GM19455 (cell line): Measurements from ENCODE around the gene IGSF9B.

Source experiments
- ATAC-seq: cut with Tn5 transposase; IDR thresholded peaks from one replicate; pipeline ENCODE4 v1.9.1; 2021; ENCODE audit not compliant: unreplicated experiment

IGSF9B gene

DNA sequence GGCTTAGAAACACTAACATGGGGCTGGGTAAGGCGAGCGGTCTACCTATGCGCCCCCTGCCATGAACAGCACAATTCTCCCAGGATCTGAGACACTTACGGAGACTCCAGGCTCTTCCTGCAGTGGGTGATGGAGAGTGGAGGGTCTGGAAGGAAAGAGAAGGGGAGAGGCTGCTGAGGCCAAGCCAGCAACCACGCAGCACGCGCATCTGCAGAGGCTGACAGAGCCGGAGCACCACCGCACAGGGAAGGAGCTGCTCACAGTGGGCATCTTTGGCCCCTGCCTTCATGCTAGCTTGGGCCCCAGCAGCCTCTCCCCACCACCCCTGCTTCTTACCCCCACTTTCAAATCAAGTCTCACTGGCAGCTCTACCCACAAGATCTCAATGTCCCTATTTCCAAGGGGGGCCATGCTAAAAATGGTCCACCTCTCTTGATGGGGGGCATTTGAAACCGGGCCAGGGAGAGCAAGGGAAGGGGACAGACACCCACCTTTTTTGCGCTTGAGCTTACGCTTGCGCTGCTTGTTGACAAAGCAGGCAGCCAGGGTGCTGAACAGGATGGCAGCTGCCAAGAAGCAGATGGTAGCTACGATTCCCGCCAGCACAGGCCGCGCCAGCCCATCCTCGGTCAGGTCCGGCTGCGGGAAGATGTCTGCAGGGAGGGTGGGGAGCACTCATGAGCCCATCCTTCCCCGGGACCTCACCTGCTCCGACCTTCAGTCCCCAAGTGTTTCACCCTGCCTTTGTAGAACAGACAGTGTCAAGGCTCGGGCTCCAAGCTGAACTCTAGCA lies 34.5 kb downstream of the IGSF9B start:
- no peak for ATAC-seq

DNA sequence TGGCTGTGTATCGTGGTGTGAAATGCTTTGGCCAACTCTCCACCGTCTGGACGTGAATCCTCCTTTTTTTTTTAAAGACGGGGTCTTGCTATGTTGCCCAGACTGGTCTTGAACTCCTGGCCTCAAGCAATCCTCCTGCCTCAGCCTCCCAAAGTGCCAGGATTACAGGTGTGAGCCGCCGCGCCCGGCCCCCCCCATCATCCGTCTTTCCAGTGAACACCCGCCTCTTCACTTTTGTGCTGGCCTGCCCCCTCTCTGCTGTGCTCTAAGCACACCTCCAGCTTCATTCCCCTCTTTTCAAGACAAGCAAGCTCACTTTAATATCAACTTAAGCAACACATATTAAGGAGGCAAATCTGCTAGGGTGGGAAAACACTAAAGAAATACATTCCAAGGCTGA lies 35.3 kb downstream of the IGSF9B start:
- no peak for ATAC-seq

DNA sequence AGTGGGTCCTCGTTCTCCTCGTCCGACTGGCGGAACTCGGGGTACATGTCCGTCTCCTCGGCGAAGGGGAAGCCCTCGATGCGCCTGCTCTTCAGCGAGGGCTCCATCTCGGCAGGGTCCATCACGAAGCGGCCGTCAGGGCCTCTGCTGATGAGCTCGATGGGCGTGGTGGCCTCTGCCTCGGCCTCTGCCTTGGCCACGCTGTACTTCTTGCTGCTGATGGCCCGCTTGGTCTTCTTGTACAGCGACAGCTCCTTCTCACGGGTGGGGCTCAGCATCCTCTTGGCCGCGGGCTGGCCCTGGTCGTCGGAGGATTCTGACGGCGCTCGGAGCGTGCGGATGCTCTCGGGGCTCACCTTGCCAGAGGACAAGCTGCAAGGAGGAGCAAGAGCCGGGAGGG lies 35.7 kb downstream of the IGSF9B start:
- no peak for ATAC-seq

DNA sequence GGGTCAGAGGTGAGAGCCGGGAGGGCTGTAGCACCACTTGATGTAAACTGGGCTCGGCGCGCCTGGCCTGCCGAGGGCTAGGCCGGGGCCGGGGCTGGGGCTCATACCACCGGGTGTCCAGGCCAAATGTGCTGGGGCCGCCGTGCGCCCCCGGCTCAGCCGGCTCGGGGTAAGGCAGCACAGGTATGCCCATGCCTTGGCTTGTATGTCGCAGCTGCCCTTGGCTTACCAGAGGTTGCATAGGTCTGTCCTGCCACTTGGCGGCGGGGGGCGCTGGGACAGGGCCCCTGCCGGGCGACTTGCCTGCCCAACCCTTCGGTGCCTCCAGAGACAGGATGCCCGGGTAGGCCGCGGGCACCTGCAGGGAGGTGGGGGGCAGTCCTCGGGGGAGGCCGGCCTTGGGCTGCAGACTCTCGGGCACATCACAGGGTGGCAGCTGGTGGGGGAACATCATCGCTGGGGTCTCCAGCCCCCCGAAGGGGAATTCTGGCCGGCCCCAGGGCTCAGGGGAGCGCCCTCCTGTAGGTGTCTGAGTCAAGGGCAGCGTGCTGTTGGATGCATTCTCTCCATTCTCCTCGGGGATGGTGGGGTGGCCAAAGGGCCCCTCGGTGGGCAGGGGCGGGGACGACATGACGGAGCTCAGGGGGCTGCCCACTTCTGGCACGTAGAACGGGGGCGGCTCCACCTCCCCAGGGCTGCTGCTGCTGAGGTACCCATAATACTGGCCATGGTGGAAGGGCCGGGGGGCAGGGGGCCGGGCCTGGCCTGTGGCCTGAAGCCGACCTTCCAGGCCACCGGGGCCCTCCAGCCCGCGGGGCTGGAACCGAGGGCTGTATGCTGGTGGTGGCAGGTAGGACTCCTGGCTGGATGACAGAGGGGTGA lies 36.4 kb downstream of the IGSF9B start:
- ATAC-seq: no peak

DNA sequence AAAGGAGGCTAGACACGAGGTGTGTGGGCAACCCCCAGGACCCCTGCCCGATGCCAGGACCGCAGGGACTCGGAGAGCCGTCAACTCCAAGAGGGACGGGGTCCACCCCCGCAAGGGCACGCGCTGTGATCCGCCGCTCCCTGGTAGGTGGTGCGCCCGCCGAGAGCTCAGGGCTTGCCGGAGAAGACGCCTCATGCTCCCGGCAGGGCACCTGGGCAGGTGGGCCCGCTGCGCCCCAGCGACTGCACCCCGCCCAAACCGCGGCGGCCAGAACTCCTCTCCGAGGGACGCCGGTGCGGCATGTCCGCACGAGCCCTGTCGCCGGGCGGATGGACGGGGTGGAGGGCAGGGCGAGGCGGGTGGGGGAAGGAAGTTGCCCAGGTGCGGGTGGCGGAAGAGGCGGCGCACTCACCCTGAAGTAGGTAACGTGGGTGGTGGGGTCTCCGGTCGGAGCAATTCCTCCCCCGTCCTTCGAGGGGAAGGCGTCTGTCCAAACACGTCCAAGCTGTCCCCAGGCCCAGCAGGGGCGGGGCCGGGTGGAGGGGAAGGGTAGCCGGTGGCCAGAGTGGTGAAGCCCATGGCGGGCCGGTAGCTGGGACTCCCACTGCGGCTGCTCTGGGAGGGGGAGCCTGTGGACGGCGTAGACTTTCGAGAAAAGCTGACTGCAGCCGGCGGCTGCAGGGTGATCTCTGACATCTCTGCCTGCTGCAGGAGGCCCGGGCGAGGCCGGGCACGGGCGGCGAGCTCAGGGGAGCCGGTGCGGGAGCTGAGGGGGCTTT lies 37.2 kb downstream of the IGSF9B start:
- ATAC-seq: no peak

DNA sequence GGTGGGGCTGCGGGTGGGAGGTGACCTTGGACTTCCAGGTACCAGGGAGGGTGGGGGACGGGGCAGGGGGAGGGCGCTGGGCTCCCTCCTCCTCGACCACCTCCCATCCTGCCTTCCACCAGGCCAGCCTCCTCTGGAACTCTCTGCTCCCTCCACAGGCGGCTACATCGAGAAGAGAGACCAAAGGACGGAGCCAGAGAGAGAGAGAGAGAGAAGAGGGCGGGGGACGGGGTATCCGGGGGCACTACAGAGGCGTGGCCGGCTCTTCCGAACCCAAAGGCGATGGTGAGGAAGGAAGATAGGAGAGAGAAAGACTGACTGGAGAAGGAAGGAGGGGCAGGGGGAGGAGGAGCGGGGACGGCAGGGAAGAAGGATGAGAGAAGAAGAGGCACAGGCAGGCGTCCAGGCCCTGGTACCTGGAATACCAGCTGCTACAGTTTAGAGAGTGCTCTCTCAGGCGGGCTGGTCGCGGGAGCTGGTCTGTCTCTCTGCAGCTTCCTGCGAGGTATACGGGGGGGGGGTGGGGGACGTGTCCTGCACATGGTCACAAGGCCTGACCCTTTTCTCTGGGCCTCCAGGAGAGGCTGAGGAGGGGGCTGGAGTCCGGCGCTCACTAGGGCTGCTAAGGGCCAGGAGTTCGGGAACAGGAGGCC lies 38.0 kb downstream of the IGSF9B start:
- ATAC-seq: no peak

DNA sequence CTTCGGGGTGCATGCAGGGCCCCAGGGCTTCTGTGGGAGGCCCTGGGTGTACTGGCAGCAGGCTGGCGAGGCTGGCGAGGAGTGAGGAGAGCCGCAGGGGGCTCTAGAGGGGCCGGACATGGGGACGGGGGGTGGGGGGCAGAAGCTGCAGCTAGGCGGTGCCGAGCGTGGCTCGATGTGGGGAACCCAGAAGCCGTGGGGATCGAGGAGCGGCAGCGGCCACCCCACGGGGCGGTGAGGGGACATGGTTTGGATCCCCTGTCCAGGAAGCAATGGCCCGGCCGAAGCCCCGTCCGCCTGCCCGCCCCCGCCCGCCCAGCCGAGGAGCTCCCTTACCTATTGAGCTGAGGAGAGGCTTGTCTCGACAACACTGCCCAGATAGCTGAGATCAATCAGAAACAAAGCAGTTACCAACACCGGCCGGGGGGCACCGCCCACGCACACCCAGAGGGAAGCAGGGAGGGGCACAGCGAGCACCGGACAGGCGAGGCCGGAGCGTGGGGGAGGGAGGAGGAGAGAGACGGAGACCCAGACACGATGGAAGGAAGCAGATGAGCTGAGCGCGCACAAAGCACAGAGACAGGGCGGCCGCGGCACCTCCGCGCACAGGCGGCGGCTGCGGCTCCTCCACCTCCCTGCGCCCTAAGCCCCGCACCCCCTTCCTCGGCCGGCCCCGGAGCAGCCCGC lies 38.7 kb downstream of the IGSF9B start:
- no peak for ATAC-seq

DNA sequence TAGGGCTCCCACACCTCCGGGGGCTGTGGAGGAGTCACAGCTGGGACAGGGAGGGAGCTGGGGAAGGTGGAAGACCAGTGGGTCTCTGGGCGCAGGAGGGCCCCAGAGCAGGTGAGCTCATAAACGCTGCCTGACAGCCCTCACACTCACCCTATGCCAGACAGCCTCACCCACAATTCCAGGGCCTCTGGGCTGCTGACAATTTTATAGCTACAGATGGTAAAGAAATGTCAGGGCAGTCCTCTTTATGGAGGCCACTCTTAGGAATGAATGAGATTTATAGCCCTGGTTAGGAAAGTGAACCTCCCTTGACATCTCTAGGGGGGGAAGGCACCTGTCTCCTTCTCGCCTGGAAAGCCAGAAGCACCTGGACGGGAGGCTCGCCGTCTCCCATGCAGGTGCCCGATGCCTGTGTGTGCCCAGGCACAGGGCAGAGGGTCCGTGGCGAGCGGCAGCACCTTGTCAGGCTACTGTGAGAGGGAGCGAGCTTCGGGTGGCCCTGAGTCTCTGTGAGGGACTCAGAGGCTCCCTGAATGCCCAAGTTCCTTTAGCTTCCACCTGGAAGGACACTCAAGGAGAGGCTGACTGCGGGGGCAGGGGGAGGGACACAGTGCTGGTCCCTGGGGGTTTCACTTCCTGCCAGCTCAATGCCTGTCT lies 39.9 kb downstream of the IGSF9B start:
- no peak for ATAC-seq

DNA sequence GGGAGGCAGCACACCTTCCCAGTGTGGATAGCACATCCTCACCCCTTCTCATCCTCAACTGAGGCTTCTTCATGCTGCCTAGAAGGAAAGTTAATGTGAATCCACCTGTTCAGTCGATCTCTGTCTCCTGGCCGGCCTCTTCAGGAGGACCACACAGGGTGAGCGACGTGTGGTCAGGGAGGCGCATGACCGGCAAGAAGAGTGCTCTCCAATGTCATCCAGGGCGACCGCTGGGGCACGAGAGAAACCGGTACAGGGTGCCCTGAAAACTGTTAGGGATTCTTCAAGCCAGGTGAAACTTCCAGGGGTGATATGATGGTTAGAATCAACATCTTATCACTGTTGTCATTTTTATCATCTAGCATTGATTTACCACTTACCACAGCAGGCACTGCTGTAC lies 43.0 kb downstream of the IGSF9B start:
- no peak for ATAC-seq

DNA sequence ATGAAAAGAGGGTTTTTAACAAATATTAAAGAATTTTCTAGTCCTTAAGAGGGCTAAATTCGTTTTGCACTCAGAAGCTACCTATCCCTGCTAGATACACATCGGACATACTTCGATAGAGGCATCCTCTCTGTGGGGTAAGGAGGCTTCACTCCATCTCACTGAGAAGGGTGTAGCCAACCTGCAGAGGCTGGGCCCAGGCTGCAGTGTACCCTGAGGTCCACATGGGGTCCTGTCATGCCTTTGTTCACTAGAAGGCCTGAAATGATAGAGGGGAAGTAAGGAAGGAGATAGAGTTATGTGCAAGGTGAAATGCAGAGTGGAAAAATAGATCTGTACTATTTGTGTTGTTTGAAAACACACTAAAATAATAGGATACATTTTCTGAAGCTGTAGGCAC lies 45.6 kb downstream of the IGSF9B start:
- ATAC-seq: no peak

DNA sequence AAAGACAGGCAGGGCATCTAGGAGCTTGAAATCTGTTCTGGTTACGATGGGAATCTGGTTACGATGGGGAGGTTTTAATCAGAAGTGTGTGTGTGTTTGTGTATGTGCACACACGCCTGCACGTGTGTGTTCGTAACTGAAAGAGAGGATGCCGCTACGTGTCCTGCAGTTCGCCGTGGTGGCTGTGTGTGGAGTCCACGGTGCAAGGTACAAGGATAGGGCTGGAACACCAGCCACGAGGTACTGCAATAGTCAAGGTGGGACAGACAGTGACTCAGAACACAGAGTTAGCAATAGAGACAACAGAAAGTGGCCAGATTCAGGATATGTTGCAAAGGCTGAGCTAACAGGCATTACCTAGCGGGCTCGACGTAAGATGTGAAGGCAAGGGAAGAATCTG lies 46.7 kb downstream of the IGSF9B start:
- ATAC-seq: no peak

DNA sequence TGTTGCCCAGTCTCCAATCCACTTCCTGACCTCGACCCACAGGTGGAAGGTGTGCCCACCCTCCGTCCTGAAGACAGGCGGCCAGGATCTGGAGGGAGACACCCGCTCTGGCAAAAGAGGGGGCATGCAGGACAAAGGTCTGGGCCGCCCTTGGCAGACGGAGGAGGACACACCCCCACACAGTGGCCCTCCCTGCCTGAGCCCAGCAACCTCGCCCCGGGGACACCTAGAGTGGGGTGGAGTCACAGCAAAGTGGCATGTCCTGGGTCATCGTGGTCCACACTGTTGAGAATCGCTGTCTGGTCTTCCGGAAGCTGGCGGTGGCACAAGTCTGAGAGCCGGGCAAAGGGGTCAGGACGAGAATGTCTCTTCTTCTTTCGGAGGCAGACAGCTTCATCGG lies 47.9 kb downstream of the IGSF9B start:
- no peak for ATAC-seq

DNA sequence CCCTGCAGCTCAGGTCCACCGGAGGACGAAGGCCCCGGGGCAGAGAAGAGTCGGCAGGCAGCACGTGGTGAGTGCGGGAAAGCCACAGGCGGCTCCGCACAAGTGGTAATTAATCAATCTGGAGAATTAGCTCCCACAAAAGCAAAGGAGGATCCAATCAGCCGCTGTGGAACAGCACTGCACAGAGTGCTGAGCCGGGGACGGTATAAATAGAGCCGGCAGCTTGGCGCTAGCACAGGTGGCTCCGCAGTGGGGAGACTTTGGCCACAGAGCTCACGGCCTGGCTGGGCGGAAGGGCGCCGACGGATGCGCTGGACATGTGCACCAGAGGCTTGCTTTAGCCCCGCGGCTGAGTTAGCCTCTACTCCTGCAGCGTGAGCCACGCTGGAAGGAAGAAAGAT lies 48.9 kb downstream of the IGSF9B start:
- ATAC-seq: no peak

DNA sequence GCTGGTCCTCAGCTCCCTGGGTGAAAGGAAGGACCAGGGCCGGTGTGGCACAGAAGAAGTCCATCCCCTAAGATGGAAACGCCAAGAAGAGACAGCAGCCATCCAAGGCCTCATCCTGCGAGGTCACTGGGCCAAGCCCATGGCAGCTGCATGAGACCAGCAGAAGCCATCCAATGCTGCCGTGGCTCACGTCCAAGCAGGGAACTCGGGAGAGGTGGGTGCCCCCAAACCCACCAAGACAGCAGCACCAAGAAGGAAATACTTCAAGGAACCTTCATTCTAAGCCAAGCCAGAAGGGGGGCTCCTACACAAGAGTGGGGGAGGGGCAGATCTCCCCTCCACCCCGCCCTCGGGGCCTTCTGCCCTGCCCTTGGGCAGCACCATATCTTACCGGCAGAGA lies 49.6 kb downstream of the IGSF9B start:
- no peak for ATAC-seq

DNA sequence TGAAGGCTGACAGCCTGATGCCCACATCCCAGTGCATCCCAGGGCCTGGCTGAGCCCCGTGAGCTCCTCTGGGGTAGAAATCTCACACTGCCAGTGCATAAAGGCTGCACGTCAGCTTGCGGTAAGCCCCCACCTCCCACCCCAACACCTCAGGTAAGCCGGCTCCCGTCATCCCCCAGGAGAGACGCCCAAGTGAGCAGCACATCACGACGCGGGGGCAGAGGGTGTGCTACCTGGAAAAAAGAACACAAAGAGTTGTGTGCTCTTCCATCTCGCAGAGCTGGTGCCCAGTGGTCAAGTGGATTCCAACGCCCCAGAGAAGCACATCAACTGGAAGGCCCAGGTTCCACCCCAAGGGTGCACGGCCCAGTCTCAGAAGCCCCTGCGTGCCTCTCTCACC lies 50.0 kb downstream of the IGSF9B start:
- ATAC-seq: no peak

DNA sequence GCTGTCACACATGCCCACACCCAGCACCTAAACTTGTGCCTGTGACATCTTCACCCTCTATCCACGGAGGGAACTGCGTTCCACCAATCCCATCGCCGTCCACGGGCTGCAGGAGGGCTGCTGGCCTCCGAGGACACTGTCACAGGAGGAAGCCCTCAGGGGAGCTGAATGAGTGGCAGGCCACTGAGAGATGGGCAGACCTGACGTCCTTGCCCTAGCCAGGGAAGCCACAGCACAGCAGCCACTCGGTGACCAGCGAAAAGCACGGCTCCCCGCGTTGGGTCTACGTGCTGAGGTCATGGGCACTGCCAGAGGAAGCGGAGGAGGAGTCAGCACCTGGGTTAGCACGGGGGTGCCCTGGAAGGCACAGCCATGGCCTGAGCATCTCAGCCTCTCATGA lies 50.5 kb downstream of the IGSF9B start:
- no peak for ATAC-seq

DNA sequence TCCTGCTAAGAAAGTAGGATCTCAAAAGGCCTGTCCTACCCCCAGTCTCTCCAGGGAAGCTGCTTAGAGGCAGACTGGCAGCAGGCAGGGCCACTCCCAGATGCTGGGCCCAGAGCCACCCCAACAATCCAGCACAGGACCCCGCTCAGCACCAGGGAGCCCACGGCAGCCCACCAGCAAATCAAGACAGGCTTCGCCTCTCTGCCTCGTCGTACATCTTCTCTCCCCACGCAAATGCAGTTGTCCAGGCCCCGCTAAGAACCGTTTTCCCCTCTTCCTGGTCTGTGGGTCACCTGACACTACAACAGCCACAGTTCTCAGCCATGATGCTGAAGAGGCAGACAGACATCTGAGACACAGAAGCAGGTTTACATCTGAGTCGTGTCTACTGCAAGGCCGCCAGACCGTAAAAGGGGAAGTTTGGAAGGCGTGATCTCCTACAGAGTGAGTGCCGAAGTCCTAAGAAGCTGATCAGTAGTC lies 51.1 kb downstream of the IGSF9B start:
- ATAC-seq: no peak

DNA sequence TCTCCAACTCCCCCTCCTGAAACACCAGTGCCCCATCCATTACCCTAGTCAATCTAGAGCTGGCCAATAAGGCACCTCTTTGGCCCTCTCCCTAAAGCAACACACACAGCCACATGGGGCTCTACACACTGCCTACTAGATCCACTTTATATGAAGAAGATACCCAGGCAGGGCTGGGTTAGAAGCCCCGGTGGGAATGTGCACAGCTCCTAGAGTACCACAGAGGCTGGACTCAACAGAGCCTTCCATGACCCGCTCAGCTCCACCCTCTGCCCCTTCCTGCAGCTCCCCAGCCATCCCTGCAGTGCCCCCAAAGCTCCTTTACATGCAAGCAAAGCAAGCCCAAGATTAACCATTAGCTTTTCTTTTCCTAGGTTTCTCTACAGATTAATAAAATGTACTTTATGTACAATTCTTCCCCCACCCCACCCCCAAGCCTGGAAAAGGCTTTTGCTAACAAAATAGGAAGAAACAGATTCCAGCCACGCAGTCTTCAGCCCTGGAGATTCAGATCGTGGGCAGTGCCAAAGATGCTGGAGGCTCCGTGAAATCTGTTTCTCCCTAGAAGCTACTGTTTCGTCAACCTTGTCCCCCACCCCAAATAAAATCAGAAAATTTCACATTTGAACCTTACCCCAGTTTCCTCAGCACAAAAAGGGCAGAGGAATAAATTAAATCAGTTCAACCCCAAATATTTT lies 51.8 kb downstream of the IGSF9B start:
- ATAC-seq: no peak
